ENCODE measurements around the gene MTRF1L. TPM values are rescaled to one million over a fixed set of nuclear protein-coding genes. Genes with fewer than 3 reads are reported as not detected.

Gene MTRF1L
- total RNA-seq, 2 donors from 2014 or later = 17.9 to 22.6 TPM

DNA sequence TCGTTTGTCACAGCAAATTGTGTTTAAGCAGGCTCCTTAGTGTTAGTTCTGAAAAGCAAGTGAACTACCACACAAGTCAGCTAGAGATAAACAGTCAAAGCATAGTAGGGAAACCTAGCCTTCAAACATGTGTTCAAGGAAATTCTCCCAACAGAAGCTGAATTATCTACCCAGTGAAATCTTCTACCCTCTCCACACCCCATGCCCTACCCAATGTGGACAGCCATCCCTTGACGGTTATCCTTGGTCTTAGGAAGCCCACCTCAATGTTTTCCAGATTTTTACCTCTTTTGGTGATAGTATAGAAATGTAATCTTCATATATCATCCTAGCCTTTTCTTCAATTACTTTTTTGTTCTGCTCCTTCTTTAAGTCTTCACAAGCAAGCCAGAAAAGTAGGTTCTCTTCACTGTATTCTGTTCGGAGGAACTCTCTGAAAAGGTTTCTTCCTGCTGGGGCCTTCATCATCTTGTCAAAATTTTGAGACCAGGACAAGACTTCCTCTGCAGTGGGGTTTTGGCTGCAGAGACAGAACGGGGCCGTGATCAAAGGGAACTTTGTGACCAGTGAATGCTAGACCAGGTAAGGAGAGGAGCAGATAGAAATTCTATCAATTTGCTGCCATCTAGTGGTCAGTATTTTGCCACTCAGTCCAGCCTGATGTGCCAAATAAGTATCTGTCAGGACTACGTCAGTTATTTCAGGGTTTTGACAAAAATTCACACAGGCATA, 21.6 kb upstream of the MTRF1L start:
- no peaks in the 10 kb centered on the region for H3K9me3 ChIP-seq
- no peaks in the 10 kb centered on the region for H3K36me3 ChIP-seq
- DNase-seq (ENCODE audit: low spot score) (no peak), ATAC-seq (ENCODE audit: insufficient number of reproducible peaks, low FRiP score, low read depth) (no peak)
- peak; percentile 78 for TF ChIP-seq CTCF (IDR thresholded peaks at IDR 0.05)
- no peak overlapping the region for H3K27ac ChIP-seq
- no peaks in the 10 kb centered on the region for H3K27me3 ChIP-seq (replicated peaks; ENCODE audit: insufficient read depth)
- no peaks in the 10 kb centered on the region for H3K4me1 ChIP-seq (ENCODE audit: control insufficient read depth in 1 of 2, low read depth in 2 of 2)
- H3K4me3 ChIP-seq = no peak overlapping the region

- H3K27ac ChIP-seq = no peak overlapping the region
- no peaks in the 10 kb centered on the region for H3K4me1 ChIP-seq (ENCODE audit: control insufficient read depth in 1 of 2, low read depth in 2 of 2)
- ATAC-seq (ENCODE audit: insufficient number of reproducible peaks, low FRiP score, low read depth) (no peak), DNase-seq (ENCODE audit: low spot score) (no peak)
- no peak for TF ChIP-seq CTCF (IDR thresholded peaks at IDR 0.05)
- H3K36me3 ChIP-seq = no peaks in the 10 kb centered on the region
- H3K9me3 ChIP-seq = no peaks in the 10 kb centered on the region
- no peak overlapping the region for H3K4me3 ChIP-seq
- no peaks in the 10 kb centered on the region for H3K27me3 ChIP-seq (replicated peaks; ENCODE audit: insufficient read depth)
These were observed 15.8 kb upstream of the MTRF1L start for GRCh38 chr6:153018355-153018754.

DNA sequence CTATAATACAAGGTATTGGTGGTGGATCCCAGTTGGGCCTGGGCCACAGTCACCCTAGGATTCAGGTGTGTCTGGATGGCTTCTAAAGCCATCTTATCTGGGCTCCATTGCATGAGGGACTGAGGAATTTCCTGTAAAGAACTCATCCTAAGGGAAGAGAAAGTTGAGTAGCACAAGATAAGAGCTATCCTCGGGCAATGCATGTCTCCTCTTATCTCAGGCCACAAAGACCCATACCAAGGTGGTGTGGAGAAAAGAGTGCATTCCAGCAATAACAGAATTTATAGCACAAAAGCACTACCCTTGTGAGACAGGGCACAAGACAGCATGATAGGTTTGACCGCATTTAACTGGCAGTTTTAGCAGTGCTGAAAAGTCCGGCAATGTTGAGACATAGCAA, 14.3 kb upstream of the MTRF1L start:
- H3K4me3 ChIP-seq = no peak overlapping the region
- no peaks in the 10 kb centered on the region for H3K9me3 ChIP-seq
- H3K4me1 ChIP-seq (ENCODE audit: control insufficient read depth in 1 of 2, low read depth in 2 of 2) = no peaks in the 10 kb centered on the region
- H3K27me3 ChIP-seq (replicated peaks; ENCODE audit: insufficient read depth) = no peaks in the 10 kb centered on the region
- no peak for TF ChIP-seq CTCF (IDR thresholded peaks at IDR 0.05)
- H3K36me3 ChIP-seq = no peaks in the 10 kb centered on the region
- no peak overlapping the region for H3K27ac ChIP-seq
- ATAC-seq (ENCODE audit: insufficient number of reproducible peaks, low FRiP score, low read depth) (no peak), DNase-seq (ENCODE audit: low spot score) (no peak)

DNA sequence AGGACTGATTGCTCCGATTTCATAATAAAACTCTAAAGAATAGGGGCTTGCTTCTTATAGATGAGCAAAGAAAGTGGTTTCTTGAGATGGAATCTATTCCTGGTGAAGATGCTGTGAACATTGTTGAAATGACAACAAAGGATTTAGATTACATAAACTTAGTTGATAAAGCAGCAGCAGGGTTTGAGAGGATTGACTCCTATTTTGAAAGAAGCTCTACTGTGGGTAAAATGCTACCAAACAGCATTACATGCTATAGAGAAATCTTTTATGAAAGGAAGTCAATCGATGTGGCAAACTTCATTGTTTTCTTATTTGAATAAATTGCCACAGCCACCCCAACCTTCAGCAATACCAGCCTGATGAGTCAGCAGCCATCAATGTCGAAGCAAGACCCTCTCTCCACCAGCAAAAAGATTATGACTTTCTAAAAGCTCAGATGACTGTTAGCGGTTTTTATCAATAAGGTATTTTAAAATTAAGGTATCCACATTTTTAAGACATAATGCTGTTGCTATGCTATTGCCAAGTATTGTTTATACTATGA, 12.7 kb upstream of the MTRF1L start:
- Histone ChIP-seq H3K4me1 (ENCODE audit: control insufficient read depth in 1 of 2, low read depth in 2 of 2) (no peaks in the 10 kb centered on the region), H3K9me3 (no peaks in the 10 kb centered on the region), H3K27ac (no peak overlapping the region), H3K36me3 (no peaks in the 10 kb centered on the region), H3K27me3 (replicated peaks; ENCODE audit: insufficient read depth) (no peaks in the 10 kb centered on the region), H3K4me3 (no peak overlapping the region)
- ATAC-seq (ENCODE audit: insufficient number of reproducible peaks, low FRiP score, low read depth) (no peak), DNase-seq (ENCODE audit: low spot score) (no peak)
- TF ChIP-seq CTCF (IDR thresholded peaks at IDR 0.05) = no peak

GRCh38 chr6:153013438-153013837, 10.9 kb upstream of the MTRF1L start:
- H3K9me3 ChIP-seq = no peaks in the 10 kb centered on the region
- H3K36me3 ChIP-seq = no peaks in the 10 kb centered on the region
- ATAC-seq (ENCODE audit: insufficient number of reproducible peaks, low FRiP score, low read depth) (no peak), DNase-seq (ENCODE audit: low spot score) (no peak)
- H3K27ac ChIP-seq = no peak overlapping the region
- H3K27me3 ChIP-seq (replicated peaks; ENCODE audit: insufficient read depth) = no peaks in the 10 kb centered on the region
- no peaks in the 10 kb centered on the region for H3K4me1 ChIP-seq (ENCODE audit: control insufficient read depth in 1 of 2, low read depth in 2 of 2)
- H3K4me3 ChIP-seq = no peak overlapping the region
- no peak for TF ChIP-seq CTCF (IDR thresholded peaks at IDR 0.05)
